MCF 10A (cell line): Measurements from ENCODE around the gene DIPK1C. TPM values are rescaled to one million over a fixed set of nuclear protein-coding genes. Genes with fewer than 3 reads are reported as not detected.

Experiments
- BruUV-seq: library from RNA; stranded (reverse); fragments of 400-500 nt; replicated peaks from 2 replicates; lab custom pipeline; 2021; lab: Mats Ljungman, UMichigan
- CTCF ChIA-PET: fragments of 300-600 bp; sonication (Branson Sonifier 250); formaldehyde crosslinking; extraction: SDS; loops from one replicate; lab custom pipeline; 2021; ENCODE audit warnings: antibody characterized with exemption, inconsistent platforms; lab: Yijun Ruan, JAX
- POLR2A ChIA-PET: fragments of 300-600, 350-650 bp; sonication (Branson Sonifier 250); formaldehyde crosslinking; extraction: SDS; loops from one replicate; lab custom pipeline; 2020; ENCODE audit warnings: antibody characterized with exemption, inconsistent platforms; lab: Yijun Ruan, JAX
- DNase-seq: peaks from one replicate; pipeline ENCODE4 v3.0.0-alpha.2; 2018; ENCODE audit not compliant: unreplicated experiment
- H3K27ac Mint-ChIP-seq: one replicate; pipeline ENCODE4 v1.8.0; 2022; ENCODE audit warnings: mild to moderate bottlenecking, low read depth, mixed read lengths; ENCODE audit not compliant: unreplicated experiment
- H3K27me3 Mint-ChIP-seq: one replicate; pipeline ENCODE4 v1.8.0; 2022; ENCODE audit warnings: mixed read lengths; ENCODE audit not compliant: insufficient read depth, unreplicated experiment
- H3K36me3 Mint-ChIP-seq: one replicate; pipeline ENCODE4 v1.8.0; 2022; ENCODE audit warnings: mild to moderate bottlenecking, moderate library complexity, mixed read lengths; ENCODE audit not compliant: insufficient read depth, unreplicated experiment
- H3K4me1 Mint-ChIP-seq: one replicate; pipeline ENCODE4 v1.8.0; 2022; ENCODE audit warnings: mixed read lengths; ENCODE audit not compliant: insufficient read depth, unreplicated experiment
- H3K4me3 Mint-ChIP-seq: one replicate; pipeline ENCODE4 v1.8.0; 2022; ENCODE audit warnings: mild to moderate bottlenecking, moderate library complexity, mixed read lengths; ENCODE audit not compliant: unreplicated experiment
- H3K9me3 Mint-ChIP-seq: one replicate; pipeline ENCODE4 v1.8.0; 2022; ENCODE audit warnings: mixed read lengths; ENCODE audit not compliant: unreplicated experiment
- intact Hi-C: fragments of 100-400 bp; cut with micrococcal nuclease; formaldehyde crosslinking; loops from 2 replicates; pipeline ENCODE4 v1.14.1; 2022
- total RNA-seq: library from RNA; stranded (reverse); gene quantifications from 2 replicates; pipeline ENCODE4 v1.2.3, GENCODE V29; 2022
- TF ChIP-seq, protein P1 (sequence below): fragments of 200-600 bp; IDR thresholded peaks from one replicate; pipeline ENCODE4 v1.8.0; 2022; ENCODE audit warnings: antibody characterized with exemption, mild to moderate bottlenecking; ENCODE audit not compliant: unreplicated experiment

The DIPK1C gene
- total RNA-seq, 1 experiment from 2014 or later, result not detected

DNA sequence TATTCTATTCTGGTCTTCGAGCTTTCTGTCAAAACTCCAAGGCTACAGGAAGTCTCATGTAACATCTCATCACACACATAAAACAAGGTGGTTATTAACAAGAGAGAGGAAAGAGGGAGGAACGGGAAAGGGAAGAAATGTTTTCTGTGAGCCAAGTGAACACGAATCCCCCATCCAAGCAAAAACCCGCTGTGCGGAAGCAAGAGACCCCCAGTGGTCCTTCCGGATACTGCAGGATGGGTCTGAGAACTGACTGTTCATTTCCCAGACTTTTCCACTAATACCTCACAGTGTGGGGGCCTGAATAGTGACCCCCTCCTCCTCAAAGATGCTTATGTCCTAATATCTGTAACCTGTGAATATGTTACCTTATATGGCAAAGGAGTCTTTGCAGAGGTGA is 19.0 kb upstream of the DIPK1C start:
- DNase-seq, result peak; percentile 18
- no peak overlapping the region for H3K4me3 Mint-ChIP-seq
- H3K36me3 Mint-ChIP-seq, result no peaks in the 10 kb centered on the region
- no TSS peak for BruUV-seq
- TF ChIP-seq, protein P1, sequence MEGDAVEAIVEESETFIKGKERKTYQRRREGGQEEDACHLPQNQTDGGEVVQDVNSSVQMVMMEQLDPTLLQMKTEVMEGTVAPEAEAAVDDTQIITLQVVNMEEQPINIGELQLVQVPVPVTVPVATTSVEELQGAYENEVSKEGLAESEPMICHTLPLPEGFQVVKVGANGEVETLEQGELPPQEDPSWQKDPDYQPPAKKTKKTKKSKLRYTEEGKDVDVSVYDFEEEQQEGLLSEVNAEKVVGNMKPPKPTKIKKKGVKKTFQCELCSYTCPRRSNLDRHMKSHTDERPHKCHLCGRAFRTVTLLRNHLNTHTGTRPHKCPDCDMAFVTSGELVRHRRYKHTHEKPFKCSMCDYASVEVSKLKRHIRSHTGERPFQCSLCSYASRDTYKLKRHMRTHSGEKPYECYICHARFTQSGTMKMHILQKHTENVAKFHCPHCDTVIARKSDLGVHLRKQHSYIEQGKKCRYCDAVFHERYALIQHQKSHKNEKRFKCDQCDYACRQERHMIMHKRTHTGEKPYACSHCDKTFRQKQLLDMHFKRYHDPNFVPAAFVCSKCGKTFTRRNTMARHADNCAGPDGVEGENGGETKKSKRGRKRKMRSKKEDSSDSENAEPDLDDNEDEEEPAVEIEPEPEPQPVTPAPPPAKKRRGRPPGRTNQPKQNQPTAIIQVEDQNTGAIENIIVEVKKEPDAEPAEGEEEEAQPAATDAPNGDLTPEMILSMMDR, result peak; percentile 22
- CTCF ChIA-PET, result no interaction called here
- H3K27me3 Mint-ChIP-seq, result no peaks in the 10 kb centered on the region
- no peak overlapping the region for H3K27ac Mint-ChIP-seq
- H3K9me3 Mint-ChIP-seq, result peaks cover 8% of the 10 kb centered on the region
- POLR2A ChIA-PET, result no interaction called here
- intact Hi-C loops, result no loop called here
- H3K4me1 Mint-ChIP-seq, result peaks cover 6% of the 10 kb centered on the region

DNA sequence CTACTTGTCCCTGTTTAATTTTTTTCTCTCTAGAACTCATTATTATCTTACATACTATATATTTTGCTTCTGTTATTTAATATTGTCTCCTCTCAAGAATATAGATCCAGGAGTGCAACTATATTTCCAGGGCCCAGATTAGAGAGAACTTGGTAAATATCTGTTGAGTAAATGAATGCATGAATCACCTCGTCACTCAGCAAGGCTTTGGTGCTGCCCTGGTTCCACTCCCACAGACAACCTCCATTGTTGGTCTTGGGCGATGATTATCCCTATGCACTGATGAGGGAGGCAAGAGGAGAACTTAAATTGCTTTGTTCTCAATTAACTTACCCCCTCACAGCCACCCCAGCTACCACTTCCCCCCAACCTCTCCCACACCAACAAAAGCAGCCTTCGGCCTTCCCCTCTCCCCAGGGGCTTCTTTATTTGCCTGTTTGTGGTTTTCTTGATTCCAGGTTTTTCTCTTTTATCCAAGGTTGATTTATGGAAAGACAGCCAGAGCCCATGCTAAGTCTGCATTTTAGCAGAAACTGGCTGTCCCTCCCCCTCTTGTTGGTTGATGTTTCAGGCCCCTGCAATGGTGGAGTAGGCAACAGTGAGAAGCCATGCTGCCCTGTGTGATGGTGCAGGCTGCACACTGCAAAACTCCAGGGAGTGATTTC is 17.0 kb upstream of the DIPK1C start:
- H3K27me3 Mint-ChIP-seq, result peaks cover 11% of the 10 kb centered on the region
- H3K27ac Mint-ChIP-seq, result no peak overlapping the region
- ChIA-PET POLR2A (no interaction called here), CTCF (no interaction called here)
- no peaks in the 10 kb centered on the region for H3K36me3 Mint-ChIP-seq
- no peak overlapping the region for H3K4me3 Mint-ChIP-seq
- intact Hi-C loops, result no loop called here
- no peaks in the 10 kb centered on the region for H3K9me3 Mint-ChIP-seq
- no peak for DNase-seq
- H3K4me1 Mint-ChIP-seq, result no peaks in the 10 kb centered on the region
- BruUV-seq, result no TSS peak
- TF ChIP-seq, protein P1, result no peak

DNA sequence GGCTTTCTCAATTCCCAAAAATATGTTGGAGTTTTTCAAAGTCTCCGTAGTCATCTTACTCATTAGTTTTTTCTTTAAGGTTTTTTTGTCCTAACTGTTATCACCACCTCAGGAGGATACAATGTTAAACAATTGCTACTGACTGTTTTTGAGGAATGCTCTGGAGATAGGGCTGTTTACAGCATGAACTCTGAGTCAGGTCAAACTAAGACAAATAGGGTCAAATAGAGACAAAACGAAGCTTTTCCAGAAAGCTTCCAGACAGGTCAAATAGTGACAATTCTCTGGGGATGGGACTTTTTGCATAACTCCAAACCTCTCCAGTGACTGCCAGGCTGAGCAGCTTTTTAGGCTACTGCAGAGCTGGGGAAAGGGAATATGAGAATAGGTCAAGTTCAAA is 15.2 kb upstream of the DIPK1C start:
- Mint-ChIP-seq H3K9me3 (no peaks in the 10 kb centered on the region), H3K4me1 (no peaks in the 10 kb centered on the region), H3K4me3 (no peak overlapping the region), H3K36me3 (no peaks in the 10 kb centered on the region), H3K27ac (no peak overlapping the region), H3K27me3 (peaks cover 11% of the 10 kb centered on the region)
- intact Hi-C loops, result no loop called here
- POLR2A ChIA-PET, result no interaction called here
- DNase-seq, result no peak
- no TSS peak for BruUV-seq
- CTCF ChIA-PET, result no interaction called here
- TF ChIP-seq, protein P1, result no peak

DNA sequence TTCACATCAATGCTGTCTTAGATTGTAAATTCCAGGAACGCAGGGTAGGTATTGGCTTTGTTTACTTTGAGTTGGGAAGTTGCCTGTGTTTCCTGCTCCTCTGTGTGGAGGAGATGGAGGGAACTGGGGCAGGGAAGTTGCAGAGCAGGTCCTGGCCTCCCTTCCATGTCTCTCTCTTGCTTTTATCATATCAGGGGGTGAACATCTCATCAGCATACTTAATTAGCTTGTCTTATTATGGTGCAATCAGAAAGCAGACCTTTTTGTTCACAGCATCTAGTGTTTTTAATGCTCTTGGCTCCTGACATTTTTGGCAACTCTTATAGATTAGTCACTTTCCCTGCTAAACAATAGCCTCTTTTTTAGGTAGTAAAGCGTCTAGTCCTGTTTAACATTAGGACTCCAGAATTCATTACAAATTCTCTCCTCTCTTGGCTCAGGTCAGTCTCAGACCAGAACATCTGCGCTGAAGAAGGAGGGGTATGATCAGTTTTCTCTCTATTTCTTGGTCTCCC is 11.5 kb upstream of the DIPK1C start:
- H3K36me3 Mint-ChIP-seq, result no peaks in the 10 kb centered on the region
- TF ChIP-seq, protein P1, result no peak
- no peak overlapping the region for H3K4me3 Mint-ChIP-seq
- BruUV-seq, result no TSS peak
- no peaks in the 10 kb centered on the region for H3K4me1 Mint-ChIP-seq
- peaks cover 45% of the 10 kb centered on the region for H3K27me3 Mint-ChIP-seq
- POLR2A ChIA-PET, result no interaction called here
- intact Hi-C loops, result no loop called here
- peak; percentile 25 for DNase-seq
- CTCF ChIA-PET, result interaction anchor here (1.0 kb wide), 1 partner anchor 25 kb away, joined by 5 read pairs; no protein-coding TSS in a partner anchor
- no peaks in the 10 kb centered on the region for H3K9me3 Mint-ChIP-seq
- H3K27ac Mint-ChIP-seq, result no peak overlapping the region
